ENCODE data around the gene AGR2. TPM values are rescaled to one million over a fixed set of nuclear protein-coding genes. Genes with fewer than 3 reads are reported as not detected.

AGR2 gene
- polyA plus RNA-seq, 1 of the 3 experiments (the other 2 are of a cell fraction) = not detected

- TF ChIP-seq, protein P1, sequence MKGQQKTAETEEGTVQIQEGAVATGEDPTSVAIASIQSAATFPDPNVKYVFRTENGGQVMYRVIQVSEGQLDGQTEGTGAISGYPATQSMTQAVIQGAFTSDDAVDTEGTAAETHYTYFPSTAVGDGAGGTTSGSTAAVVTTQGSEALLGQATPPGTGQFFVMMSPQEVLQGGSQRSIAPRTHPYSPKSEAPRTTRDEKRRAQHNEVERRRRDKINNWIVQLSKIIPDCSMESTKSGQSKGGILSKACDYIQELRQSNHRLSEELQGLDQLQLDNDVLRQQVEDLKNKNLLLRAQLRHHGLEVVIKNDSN (IDR thresholded peaks at IDR 0.05; ENCODE audit: borderline replicate concordance, low read depth) = no peak
Measured at GRCh38 chr7:16810112-16810511, 5.3 kb upstream of the AGR2 start (continued).

DNA sequence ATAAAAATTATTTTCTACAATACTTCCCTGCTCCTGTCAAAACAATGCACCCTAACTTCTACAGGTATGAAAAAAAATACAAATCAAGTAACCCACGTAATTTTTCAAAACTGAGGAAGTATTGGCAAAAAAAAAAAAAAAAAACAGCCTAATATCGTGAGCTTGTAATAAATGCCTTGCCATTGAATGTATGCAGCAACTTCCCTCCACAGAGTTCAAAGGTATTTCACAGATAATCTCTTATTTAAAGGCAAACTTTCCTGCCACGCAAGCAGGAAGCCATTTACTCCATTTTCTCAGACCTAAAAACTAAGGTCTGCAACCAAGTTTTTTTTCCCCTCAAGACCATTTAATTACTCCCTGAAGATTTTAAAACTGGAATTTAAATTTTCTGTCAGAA lies 642 bp upstream of the AGR2 start:
- no peaks in the 10 kb centered on the region for H3F3A ChIP-seq (replicated peaks; ENCODE audit: insufficient read depth)
- ChIA-PET POLR2A (no interaction called here), CTCF (interaction anchor here (0.7 kb wide), 1 partner anchor 1215 kb away, joined by 4 read pairs; no protein-coding TSS in a partner anchor)
- no peaks in the 10 kb centered on the region for H4K20me1 ChIP-seq (ENCODE audit: insufficient read depth)
- DNase-seq = no peak
- no peak overlapping the region for H3K4me3 ChIP-seq (ENCODE audit: low read depth in 2 of 2, low read length in 1 of 2)
- no peak overlapping the region for H3K4me2 ChIP-seq
- no peaks in the 10 kb centered on the region for H3K9me2 ChIP-seq
- no peaks in the 10 kb centered on the region for H3K36me3 ChIP-seq (replicated peaks in 1 of 2; ENCODE audit: control insufficient read depth in 1 of 2, insufficient read depth in 2 of 2, low read length in 1 of 2)
- no peaks in the 10 kb centered on the region for H3K4me1 ChIP-seq (ENCODE audit: control insufficient read depth in 1 of 2, insufficient read depth in 2 of 2, low read depth in 1 of 2, low read length in 1 of 2)
- TF ChIP-seq SIN3A (IDR thresholded peaks at IDR 0.05; ENCODE audit: borderline replicate concordance, low read depth, low read length) (no peak), YY1 (IDR thresholded peaks at IDR 0.05; ENCODE audit: low read depth) (no peak), RCOR1 (IDR thresholded peaks at IDR 0.05; ENCODE audit: low read length) (no peak), NRF1 (IDR thresholded peaks at IDR 0.05; ENCODE audit: low read depth, low read length) (no peak), IRF3 (IDR thresholded peaks at IDR 0.05; ENCODE audit: low read depth, low read length) (no peak), ELF1 (IDR thresholded peaks at IDR 0.05) (no peak), TEAD4 (IDR thresholded peaks at IDR 0.05; ENCODE audit: borderline replicate concordance, insufficient read depth) (no peak)
- TF ChIP-seq, protein P2, sequence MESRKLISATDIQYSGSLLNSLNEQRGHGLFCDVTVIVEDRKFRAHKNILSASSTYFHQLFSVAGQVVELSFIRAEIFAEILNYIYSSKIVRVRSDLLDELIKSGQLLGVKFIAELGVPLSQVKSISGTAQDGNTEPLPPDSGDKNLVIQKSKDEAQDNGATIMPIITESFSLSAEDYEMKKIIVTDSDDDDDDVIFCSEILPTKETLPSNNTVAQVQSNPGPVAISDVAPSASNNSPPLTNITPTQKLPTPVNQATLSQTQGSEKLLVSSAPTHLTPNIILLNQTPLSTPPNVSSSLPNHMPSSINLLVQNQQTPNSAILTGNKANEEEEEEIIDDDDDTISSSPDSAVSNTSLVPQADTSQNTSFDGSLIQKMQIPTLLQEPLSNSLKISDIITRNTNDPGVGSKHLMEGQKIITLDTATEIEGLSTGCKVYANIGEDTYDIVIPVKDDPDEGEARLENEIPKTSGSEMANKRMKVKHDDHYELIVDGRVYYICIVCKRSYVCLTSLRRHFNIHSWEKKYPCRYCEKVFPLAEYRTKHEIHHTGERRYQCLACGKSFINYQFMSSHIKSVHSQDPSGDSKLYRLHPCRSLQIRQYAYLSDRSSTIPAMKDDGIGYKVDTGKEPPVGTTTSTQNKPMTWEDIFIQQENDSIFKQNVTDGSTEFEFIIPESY (IDR thresholded peaks at IDR 0.05; ENCODE audit: borderline replicate concordance, low read depth) = no peak
- TF ChIP-seq, protein P1 (IDR thresholded peaks at IDR 0.05; ENCODE audit: borderline replicate concordance, low read depth) = no peak
- no peaks in the 10 kb centered on the region for H3K79me2 ChIP-seq (ENCODE audit: insufficient read depth)
- no peak overlapping the region for H3K9ac ChIP-seq
- peaks cover 13% of the 10 kb centered on the region; the same call in 1 of the 2 replicates for H3K27me3 ChIP-seq (ENCODE audit: insufficient read depth)
- H3K27ac ChIP-seq (ENCODE audit: low read depth in 2 of 2, low read length in 1 of 2) = no peak overlapping the region
- H2AFZ ChIP-seq (ENCODE audit: low read depth) = no peak overlapping the region
- H3K9me3 ChIP-seq = no peaks in the 10 kb centered on the region
- 33% methylated on average over 3 of the region's 3 CpGs for WGBS (ENCODE audit: low lambda C conversion rate)
